ENCODE measurements around the gene EFCAB13. TPM values are rescaled to one million over a fixed set of nuclear protein-coding genes. Genes with fewer than 3 reads are reported as not detected.

The EFCAB13 gene, protein sequence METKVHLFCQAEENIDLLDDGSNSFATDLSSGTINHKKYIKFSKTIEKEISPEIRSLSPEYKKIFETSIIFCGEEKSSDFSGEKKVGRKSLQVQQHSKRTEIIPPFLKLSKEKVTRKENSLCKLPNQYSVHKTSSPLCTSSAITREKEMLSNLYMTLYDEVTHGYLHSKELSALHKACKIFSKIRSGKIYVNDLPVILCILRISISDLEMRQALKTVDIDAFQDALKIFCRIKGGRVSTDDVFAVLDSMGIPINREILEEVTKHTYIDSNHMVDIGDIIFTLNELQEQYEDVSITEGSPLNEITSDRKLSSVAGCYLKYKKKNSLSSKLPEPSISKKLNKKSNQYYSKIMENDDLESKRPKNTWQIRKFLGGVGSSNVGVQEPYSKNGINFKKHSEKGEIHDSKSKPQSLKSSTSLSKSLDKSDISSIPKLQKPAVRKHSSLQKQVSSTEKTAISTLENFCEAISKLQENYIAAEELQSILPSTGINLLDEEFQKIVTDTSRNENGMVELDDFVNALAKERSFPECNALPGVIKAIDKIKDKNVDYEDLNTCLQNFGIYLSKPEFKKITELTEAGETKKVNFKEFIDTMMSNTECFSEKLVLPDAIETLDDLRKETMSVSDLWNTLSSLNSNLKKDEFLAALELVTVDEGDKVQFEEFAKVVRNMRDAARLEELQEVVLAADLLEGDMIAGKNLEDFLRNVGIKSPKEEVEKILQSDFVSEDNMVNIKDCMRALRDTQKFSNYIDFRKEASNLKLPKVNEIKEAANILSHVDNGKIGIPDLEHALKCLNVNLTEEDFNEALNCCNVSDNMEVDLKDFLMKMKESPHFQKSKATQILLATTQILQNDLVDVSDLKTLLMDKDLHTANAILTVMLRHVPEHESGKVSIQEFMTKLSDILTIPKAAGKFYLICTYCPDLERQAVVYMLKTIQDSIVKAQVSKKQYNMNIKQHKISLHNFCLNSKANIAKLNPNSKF
- total RNA-seq: 10 to 100 TPM in 1 of 4 donors, 1 to 10 TPM in 3; 4.0 to 12.9 (median 7.1) TPM

DNA sequence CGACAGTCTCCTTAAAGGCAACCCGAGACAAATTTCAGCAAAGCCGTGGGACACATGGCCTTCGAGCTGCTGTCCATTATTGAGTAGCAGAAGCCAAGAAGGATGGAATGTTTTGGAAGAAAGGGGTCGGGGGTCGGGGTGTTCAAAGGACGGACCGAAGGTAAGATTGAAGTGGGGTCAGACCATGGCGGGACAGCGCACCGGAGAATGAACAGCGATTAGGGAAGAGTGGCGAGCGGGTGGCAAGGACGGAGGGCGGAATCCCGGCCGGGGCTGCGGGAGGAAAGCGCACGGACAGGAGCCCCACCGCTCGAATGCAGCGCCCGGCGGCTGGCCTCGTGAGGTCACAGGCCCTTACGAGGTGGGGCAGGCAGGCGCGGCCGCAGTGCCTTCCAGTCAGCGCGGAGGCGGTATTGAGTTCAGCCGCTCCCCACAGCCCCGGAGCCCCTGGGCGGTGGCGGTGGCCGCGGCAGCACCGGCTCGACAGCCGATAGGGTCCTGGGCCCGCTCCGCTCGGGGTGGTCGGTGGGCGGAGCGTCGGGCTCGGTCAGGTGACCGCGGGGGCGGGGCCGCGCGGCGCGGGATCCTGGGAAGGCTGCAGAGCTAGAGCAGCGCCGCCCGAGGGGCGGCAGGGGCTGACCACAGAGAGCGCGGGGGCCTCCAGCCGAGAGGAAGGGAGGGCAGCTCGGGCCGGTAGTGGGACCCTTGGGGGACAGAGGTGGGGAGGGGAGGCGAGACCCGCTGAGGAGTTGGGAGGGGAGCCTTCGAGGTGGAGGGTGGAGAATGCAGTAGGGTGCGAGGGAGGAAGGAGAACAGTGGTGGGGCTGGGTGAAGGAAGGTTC lies at the start of gene EFCAB13:
Gene EFCAB13 (plus strand): TSS at position 574 of the 842 bp plus-strand sequence. CDS start 4,399 bp downstream, outside the sequence.
- H3K4me3 ChIP-seq: peak within 1 kb of the TSS; percentile 64 to 79 (median 71)
- DNase-seq (ENCODE audit: extremely low spot score): peak; percentile 94
- 2% methylated on average over 43 of the region's 72 CpGs for WGBS
- TF ChIP-seq EP300 (IDR thresholded peaks at IDR 0.05) (no peak), POLR2AphosphoS5 (IDR thresholded peaks at IDR 0.05) (peak; percentile 90 to 94), POLR2A (IDR thresholded peaks at IDR 0.05; ENCODE audit: low read depth) (peak; percentile 91)
- TF ChIP-seq, protein P1, sequence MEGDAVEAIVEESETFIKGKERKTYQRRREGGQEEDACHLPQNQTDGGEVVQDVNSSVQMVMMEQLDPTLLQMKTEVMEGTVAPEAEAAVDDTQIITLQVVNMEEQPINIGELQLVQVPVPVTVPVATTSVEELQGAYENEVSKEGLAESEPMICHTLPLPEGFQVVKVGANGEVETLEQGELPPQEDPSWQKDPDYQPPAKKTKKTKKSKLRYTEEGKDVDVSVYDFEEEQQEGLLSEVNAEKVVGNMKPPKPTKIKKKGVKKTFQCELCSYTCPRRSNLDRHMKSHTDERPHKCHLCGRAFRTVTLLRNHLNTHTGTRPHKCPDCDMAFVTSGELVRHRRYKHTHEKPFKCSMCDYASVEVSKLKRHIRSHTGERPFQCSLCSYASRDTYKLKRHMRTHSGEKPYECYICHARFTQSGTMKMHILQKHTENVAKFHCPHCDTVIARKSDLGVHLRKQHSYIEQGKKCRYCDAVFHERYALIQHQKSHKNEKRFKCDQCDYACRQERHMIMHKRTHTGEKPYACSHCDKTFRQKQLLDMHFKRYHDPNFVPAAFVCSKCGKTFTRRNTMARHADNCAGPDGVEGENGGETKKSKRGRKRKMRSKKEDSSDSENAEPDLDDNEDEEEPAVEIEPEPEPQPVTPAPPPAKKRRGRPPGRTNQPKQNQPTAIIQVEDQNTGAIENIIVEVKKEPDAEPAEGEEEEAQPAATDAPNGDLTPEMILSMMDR (IDR thresholded peaks at IDR 0.05): peak; percentile 25 to 39 (median 32)
- intact Hi-C loops (cut with DNase I): no loop called here
- H3K27me3 ChIP-seq: no peaks in the 10 kb centered on the region
- peaks cover 4 to 12% (median 9%) of the 10 kb centered on the region in 4 donors for H3K4me1 ChIP-seq
- H3K27ac ChIP-seq (replicated peaks in 1 of 4): peak within 1 kb of the TSS; percentile 87 to 96 (median 91)
- no peaks in the 10 kb centered on the region for H3K36me3 ChIP-seq
- no peaks in the 10 kb centered on the region for H3K9me3 ChIP-seq

DNA sequence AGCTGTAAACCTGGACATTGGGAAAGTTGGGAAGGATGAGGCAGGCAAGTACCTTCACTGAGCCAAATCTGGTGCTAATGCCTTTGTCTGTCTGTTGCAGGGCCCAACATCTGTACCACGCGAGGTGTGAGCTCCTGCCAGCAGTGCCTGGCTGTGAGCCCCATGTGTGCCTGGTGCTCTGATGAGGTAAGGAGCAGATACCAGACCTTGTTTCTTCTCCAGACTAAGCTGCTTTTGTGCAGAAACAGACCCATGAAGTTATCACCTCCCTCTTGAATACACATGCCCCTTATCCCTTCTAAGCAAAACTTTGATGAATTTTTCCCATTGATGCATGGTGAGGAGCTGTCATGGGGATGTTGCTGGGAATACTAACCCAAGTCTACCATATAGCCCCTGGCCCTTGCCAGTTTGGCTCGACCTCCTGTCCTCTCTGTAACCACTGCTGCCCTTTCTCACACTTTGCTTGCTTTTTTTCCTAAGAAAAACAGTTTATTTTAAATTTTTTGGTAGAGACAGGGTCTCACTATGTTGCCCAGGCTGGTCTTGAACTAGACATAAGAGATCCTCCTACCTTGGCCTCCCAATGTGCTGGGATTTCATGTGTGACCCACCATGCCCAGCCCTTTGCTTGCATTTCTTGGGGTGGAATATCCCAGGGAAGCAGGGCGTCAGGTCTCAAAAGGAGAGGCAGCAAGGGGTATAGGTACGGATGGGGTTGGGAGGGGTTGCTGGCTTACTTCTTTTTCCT lies 49.3 kb upstream of the EFCAB13 start:
- Histone ChIP-seq H3K27me3 (no peaks in the 10 kb centered on the region), H3K4me3 (no peak overlapping the region), H3K9me3 (no peaks in the 10 kb centered on the region), H3K36me3 (no peaks in the 10 kb centered on the region), H3K27ac (replicated peaks in 1 of 4) (peak overlapping the region; percentile 89 to 95 (median 91)), H3K4me1 (peaks cover 49 to 73% (median 65%) of the 10 kb centered on the region in 4 donors)
- TF ChIP-seq POLR2AphosphoS5 (IDR thresholded peaks at IDR 0.05) (no peak), EP300 (IDR thresholded peaks at IDR 0.05) (no peak), POLR2A (IDR thresholded peaks at IDR 0.05; ENCODE audit: low read depth) (no peak)
- TF ChIP-seq, protein P1 (IDR thresholded peaks at IDR 0.05): no peak
- intact Hi-C loops (cut with DNase I): no loop called here
- no peak for DNase-seq (ENCODE audit: extremely low spot score)
- 83% methylated on average over 5 of the region's 5 CpGs for WGBS

DNA sequence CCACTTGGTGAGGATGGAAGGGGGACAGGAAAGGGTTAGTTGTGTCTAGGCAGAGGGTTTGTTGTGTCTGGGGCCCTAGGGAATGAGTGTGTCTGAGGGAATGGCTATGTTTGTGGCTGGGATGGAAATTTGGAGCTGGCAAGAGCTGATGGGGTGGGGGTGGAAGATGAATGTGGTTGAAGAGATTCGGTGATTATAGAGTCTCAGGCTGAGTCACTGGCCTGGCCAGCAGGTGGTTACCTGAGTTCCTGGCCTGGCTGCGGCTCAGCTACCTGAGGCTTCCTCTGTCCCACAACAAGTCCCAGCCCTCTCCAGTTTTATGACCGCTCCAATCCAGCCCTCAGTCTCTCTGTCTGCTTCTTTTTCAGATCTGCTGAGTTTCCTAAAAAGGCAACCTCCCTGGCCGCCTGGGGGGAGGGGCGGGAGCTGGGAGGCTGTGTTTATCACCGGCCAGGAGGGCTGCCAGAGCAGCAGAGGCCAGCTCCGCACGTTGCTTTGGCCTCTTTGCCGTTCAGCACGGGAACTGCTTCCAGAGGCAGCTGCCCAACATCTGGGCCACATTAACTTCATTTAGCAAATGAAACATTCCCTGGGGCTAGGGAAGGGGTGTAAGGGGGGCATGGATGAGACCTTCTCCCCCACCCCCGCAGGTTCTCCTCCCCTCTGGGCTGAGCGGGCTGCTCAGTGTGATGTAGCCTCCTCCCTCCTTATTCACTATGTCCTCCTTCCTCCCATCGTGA lies 48.3 kb upstream of the EFCAB13 start:
- peak overlapping the region; percentile 89 to 95 (median 91) for H3K27ac ChIP-seq (replicated peaks in 1 of 4)
- H3K36me3 ChIP-seq: no peaks in the 10 kb centered on the region
- peak; percentile 93 for DNase-seq (ENCODE audit: extremely low spot score)
- WGBS: 36% methylated on average over 13 of the region's 13 CpGs
- no peaks in the 10 kb centered on the region for H3K27me3 ChIP-seq
- H3K4me3 ChIP-seq: peak overlapping the region in 1 of 4 donors; percentile 8
- H3K9me3 ChIP-seq: no peaks in the 10 kb centered on the region
- peaks cover 58 to 76% (median 69%) of the 10 kb centered on the region in 4 donors for H3K4me1 ChIP-seq
- intact Hi-C loops (cut with DNase I): no loop called here
- TF ChIP-seq POLR2A (IDR thresholded peaks at IDR 0.05; ENCODE audit: low read depth) (no peak), EP300 (IDR thresholded peaks at IDR 0.05) (no peak), POLR2AphosphoS5 (IDR thresholded peaks at IDR 0.05) (peak; percentile 84 to 91)
- TF ChIP-seq, protein P1 (IDR thresholded peaks at IDR 0.05): no peak
